ENCODE data around the gene VAC14. TPM values are rescaled to one million over a fixed set of nuclear protein-coding genes. Genes with fewer than 3 reads are reported as not detected.

The VAC14 gene
- total RNA-seq, 4 donors from 2014 or later, result 25.7 to 49.5 (median 40.4) TPM

DNA sequence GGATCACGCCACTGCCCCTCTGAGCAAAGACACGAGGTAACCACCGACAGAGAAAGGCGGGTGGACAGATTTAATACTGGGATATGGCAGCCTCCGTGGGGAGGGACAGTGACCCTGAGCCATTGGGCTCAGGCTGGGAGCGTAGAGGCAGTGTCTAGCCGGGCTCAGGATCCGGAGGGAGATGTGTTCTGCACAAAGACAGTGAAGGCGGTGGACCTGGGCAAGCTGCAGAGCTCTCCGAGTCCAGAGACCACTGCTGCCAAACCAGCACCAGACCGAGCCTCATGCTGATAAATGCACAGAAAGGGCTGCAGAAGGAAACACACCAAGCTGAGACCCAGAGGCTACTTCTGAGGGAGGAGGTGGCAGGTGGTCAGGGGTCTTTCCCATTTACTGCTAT is 88.6 kb downstream of the VAC14 start:
- Histone ChIP-seq H3K4me1 (peaks cover 0 to 74% (median 28%) of the 10 kb centered on the region in 4 donors), H3K4me3 (no peak overlapping the region), H3K27me3 (no peaks in the 10 kb centered on the region), H3K9me3 (no peaks in the 10 kb centered on the region), H3K36me3 (no peaks in the 10 kb centered on the region), H3K27ac (peak overlapping the region in 1 of 4 donors; percentile 92)
- no peak for DNase-seq (ENCODE audit: low spot score in 2 of 2)
- TF ChIP-seq CTCF (IDR thresholded peaks at IDR 0.05), result no peak
- no peak for TF ChIP-seq EP300 (IDR thresholded peaks at IDR 0.05)
- TF ChIP-seq POLR2A (IDR thresholded peaks at IDR 0.05), result no peak
- 82 to 84% methylated on average over 11 of the region's 11 CpGs for WGBS, 2 donors

DNA sequence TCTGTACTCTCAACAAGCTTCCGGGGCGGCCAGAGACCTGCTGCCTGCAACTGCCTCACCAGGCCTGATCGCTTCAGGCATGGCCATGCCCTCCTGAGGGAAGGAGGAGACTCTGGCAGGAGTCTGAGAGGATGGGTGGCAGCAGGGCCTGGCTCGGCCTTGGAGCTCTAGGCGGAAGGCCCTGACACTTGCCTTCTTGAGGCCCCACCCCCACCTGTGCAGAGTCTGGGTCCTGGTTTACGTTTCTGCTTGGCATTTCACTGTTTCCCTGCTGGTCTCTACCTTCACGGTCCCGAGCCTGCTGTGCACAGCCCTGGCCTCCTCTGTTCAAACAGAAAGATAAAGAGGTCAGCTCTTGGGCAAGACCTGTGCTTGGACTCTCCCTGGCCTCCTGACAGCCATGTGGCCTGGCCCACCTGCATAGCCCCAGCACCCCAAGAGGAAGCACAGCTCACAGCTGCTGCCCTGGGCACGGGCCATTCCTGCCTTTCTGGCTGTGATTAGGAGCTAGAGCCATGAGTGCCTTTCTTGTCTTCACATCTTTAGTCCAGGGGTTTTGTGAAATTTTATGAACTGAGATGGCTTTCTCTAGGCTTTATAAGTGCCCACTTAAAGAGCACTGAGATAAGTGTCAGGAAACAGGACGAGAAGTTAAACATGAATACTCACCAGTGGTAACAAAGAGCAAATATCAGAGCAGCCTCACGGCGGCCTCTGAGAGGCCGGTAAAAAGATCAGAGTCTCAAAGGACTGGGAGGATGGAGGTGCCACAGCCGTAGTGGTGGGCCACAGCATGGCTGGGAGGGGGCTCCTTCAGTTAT is 89.5 kb downstream of the VAC14 start:
- Histone ChIP-seq H3K27ac (peak overlapping the region in 1 of 4 donors; percentile 92), H3K36me3 (no peaks in the 10 kb centered on the region), H3K4me3 (no peak overlapping the region), H3K27me3 (no peaks in the 10 kb centered on the region), H3K4me1 (peaks cover 0 to 75% (median 32%) of the 10 kb centered on the region in 4 donors), H3K9me3 (no peaks in the 10 kb centered on the region)
- DNase-seq (ENCODE audit: low spot score in 2 of 2), result no peak
- 81 to 86% methylated on average over 14 of the region's 14 CpGs for WGBS, 2 donors
- TF ChIP-seq POLR2A (IDR thresholded peaks at IDR 0.05) (no peak), EP300 (IDR thresholded peaks at IDR 0.05) (no peak), CTCF (IDR thresholded peaks at IDR 0.05) (no peak)

DNA sequence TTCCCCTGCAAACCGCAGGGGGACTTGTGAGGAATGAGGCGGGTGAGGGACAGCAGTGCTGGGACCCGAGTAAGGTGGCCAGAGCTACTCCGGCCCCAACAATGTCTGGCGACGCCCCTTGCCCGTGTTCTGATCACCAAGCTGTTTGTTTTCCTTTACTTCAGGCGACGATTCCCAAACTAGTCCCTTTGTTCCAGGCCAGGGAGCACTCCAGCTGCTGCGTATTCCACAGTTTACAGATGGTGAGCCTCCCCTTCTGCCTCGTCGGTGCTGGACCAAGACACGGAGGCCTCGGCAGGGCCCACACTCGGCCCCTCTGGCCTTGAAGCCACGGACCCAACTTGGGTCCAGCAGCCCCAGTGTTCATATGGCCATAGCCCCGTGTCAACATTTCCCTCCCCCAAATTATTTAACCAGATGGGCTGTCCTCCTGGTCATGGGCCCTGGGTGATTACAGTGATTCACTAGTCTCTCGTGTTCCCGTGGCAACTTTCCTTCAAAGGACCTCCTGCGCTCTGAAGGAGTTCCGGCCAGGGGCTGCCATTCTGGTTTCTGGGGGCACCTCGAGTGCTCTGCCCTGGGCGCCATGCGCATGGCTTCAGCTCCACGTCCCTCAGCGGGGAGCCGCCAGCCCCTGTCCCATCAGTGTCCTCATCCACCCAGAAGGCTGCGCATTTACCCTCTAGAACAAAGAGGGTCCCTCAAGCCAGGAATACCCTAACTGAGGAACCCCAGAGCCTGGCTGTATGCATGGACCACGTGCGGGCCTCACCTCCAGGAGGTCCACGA is 90.3 kb downstream of the VAC14 start:
- TF ChIP-seq EP300 (IDR thresholded peaks at IDR 0.05) (no peak), CTCF (IDR thresholded peaks at IDR 0.05) (no peak), POLR2A (IDR thresholded peaks at IDR 0.05) (no peak)
- DNase-seq (ENCODE audit: low spot score in 2 of 2), result no peak
- H3K9me3 ChIP-seq, result no peaks in the 10 kb centered on the region
- H3K4me3 ChIP-seq, result no peak overlapping the region
- no peaks in the 10 kb centered on the region for H3K27me3 ChIP-seq
- WGBS, 2 donors, result 84 to 90% methylated on average over 29 to 30 of the region's 31 CpGs
- peaks cover 0 to 75% (median 30%) of the 10 kb centered on the region in 4 donors for H3K4me1 ChIP-seq
- peak overlapping the region in 2 of 4 donors; percentile 87 to 92 for H3K27ac ChIP-seq
- no peaks in the 10 kb centered on the region for H3K36me3 ChIP-seq

GRCh38 chr16:70709942-70710341 is 91.0 kb downstream of the VAC14 start:
- DNase-seq (ENCODE audit: low spot score in 2 of 2), result no peak
- Histone ChIP-seq H3K4me1 (peaks cover 0 to 75% (median 26%) of the 10 kb centered on the region in 4 donors), H3K9me3 (no peaks in the 10 kb centered on the region), H3K4me3 (no peak overlapping the region), H3K27ac (peak overlapping the region in 2 of 4 donors; percentile 87 to 92), H3K27me3 (no peaks in the 10 kb centered on the region), H3K36me3 (no peaks in the 10 kb centered on the region)
- WGBS, 2 donors, result 43% methylated on average over 7 of the region's 7 CpGs; no CpG with 5 or more reads in 1 of the 2 donors
- TF ChIP-seq EP300 (IDR thresholded peaks at IDR 0.05), result no peak
- no peak for TF ChIP-seq CTCF (IDR thresholded peaks at IDR 0.05)

DNA sequence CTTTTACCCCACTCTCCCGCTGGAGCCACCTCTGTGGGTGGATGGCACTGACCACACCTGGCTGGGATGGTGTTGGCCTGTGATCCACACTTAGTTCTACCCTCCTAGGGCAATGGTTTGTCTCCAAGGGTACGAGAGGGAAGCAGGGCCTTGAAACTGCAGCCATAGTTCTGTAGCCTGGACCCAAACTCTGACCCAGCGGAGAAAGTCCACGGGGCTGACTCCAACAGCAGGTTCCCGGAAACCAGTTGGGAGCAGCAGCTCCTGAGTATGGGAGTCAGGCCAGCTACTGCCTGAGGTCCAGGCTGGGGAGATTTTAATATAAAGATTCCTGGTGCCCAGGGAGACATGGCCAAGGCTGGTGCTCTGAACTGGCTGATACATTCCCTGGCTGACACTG is 91.5 kb downstream of the VAC14 start:
- no peaks in the 10 kb centered on the region for H3K27me3 ChIP-seq
- H3K4me3 ChIP-seq, result no peak overlapping the region
- 93 to 95% methylated on average over 2 to 5 of the region's 5 CpGs for WGBS, 2 donors
- H3K27ac ChIP-seq, result peak overlapping the region in 2 of 4 donors; percentile 87 to 92
- H3K4me1 ChIP-seq, result peaks cover 0 to 75% (median 27%) of the 10 kb centered on the region in 4 donors
- no peaks in the 10 kb centered on the region for H3K9me3 ChIP-seq
- TF ChIP-seq CTCF (IDR thresholded peaks at IDR 0.05) (no peak), EP300 (IDR thresholded peaks at IDR 0.05) (no peak), POLR2A (IDR thresholded peaks at IDR 0.05) (no peak)
- no peaks in the 10 kb centered on the region for H3K36me3 ChIP-seq
- DNase-seq (ENCODE audit: low spot score in 2 of 2), result no peak
